B cell (primary cell): ENCODE results near the gene PM20D2. TPM values are rescaled to one million over a fixed set of nuclear protein-coding genes. Genes with fewer than 3 reads are reported as not detected.

Experiments used
- ATAC-seq: fragments of 200-7000 bp; cut with Tn5 transposase; one replicate; pipeline ENCODE4 v1.10.0; 2021; ENCODE audit warnings: low read depth, mild to moderate bottlenecking, moderate number of reproducible peaks, moderate library complexity
- CTCF ChIA-PET: fragments of 350-600 bp; sonication (Branson Sonifier 250); formaldehyde crosslinking; loops from one replicate; lab custom pipeline; 2021; ENCODE audit warnings: antibody characterized with exemption, inconsistent platforms; lab: Charles Lee
- POLR2A ChIA-PET: fragments of 350-600 bp; sonication (Branson Sonifier 250); formaldehyde crosslinking; loops from one replicate; lab custom pipeline; 2021; ENCODE audit warnings: antibody characterized with exemption; lab: Charles Lee
- DNase-seq: peaks from one replicate; pipeline ENCODE4 v3.0.0; 2013
- H2AFZ ChIP-seq: 2 replicates; pipeline ENCODE4 v1.6.1; 2012; ENCODE audit warnings: mild to moderate bottlenecking, low read depth, low read length; ENCODE audit not compliant: insufficient read depth, poor library complexity, severe bottlenecking
- H3K27ac ChIP-seq, 2 donors: 1 replicate in 1 of 2; 2 replicates in 1 of 2; pipeline ENCODE4 v1.5.1; 2012 to 2013; ENCODE audit warnings: low read length in 2 of 2, mild to moderate bottlenecking in 2 of 2, moderate library complexity in 1 of 2
- H3K27me3 ChIP-seq, 4 experiments: fragments of 200-600 bp in 1 of 4; sonication (generic) in 1 of 4; replicated peaks in 1 of 4; 1 replicate in 2 of 4; 2 replicates in 2 of 4; pipeline versions ENCODE4 v1.6.1 to v1.7.0; 2013 to 2016; ENCODE audit warnings: low read length in 3 of 4, mild to moderate bottlenecking in 2 of 4, mixed read lengths in 1 of 4, moderate library complexity in 1 of 4; ENCODE audit not compliant: insufficient read depth in 4 of 4, control insufficient read depth in 3 of 4; ENCODE audit errors: control extremely low read depth in 1 of 4
- H3K36me3 ChIP-seq, 2 experiments: replicated peaks in 1 of 2; 1 replicate in 1 of 2; 2 replicates in 1 of 2; pipeline versions ENCODE4 v1.6.1 to v1.7.1; 2013; ENCODE audit warnings: low read length in 1 of 2; ENCODE audit not compliant: insufficient read depth in 2 of 2, control insufficient read depth in 1 of 2; ENCODE audit errors: control extremely low read depth in 1 of 2, extremely low read depth in 1 of 2
- H3K4me1 ChIP-seq, 2 donors: fragments of 200-600 bp in 1 of 2; sonication (generic) in 1 of 2; 1 replicate in 1 of 2; 2 replicates in 1 of 2; pipeline versions ENCODE4 v1.5.1 to v1.6.1; 2013 to 2017; ENCODE audit warnings: low read length in 2 of 2; ENCODE audit not compliant: control insufficient read depth in 2 of 2, insufficient read depth in 2 of 2
- H3K4me2 ChIP-seq: replicated peaks from 2 replicates; pipeline ENCODE3; 2012; ENCODE audit warnings: mild to moderate bottlenecking, low read depth, low read length; ENCODE audit not compliant: poor library complexity, severe bottlenecking
- H3K4me3 ChIP-seq, 5 experiments: fragments of 200-600 bp in 1 of 5; sonication (generic) in 1 of 5; 1 replicate in 3 of 5; 2 replicates in 2 of 5; pipeline versions ENCODE4 v1.5.1 to v1.7.0; 2011 to 2016; ENCODE audit warnings: low read length in 4 of 5, mild to moderate bottlenecking in 4 of 5, low read depth in 2 of 5, control low read depth in 1 of 5, moderate library complexity in 1 of 5; ENCODE audit not compliant: insufficient read depth in 1 of 5; ENCODE audit errors: control extremely low read depth in 1 of 5, extremely low read depth in 1 of 5
- H3K79me2 ChIP-seq: fragments of 200-600 bp; sonication (generic); one replicate; pipeline ENCODE4 v1.6.0; 2016; ENCODE audit warnings: low read length; ENCODE audit not compliant: control insufficient read depth, insufficient read depth
- H3K9ac ChIP-seq: fragments of 200-600 bp; sonication (generic); 2 replicates; pipeline ENCODE4 v1.6.1; 2017; ENCODE audit warnings: mild to moderate bottlenecking, low read length, moderate library complexity
- H3K9me3 ChIP-seq, 3 donors: one replicate each; pipeline versions ENCODE4 v1.6.1 to v1.7.1; 2013; ENCODE audit warnings: low read length in 2 of 3; ENCODE audit not compliant: control insufficient read depth in 2 of 3, insufficient read depth in 1 of 3; ENCODE audit errors: control extremely low read depth in 1 of 3
- H4K20me1 ChIP-seq: 2 replicates; pipeline ENCODE4 v1.6.0; 2012; ENCODE audit warnings: mild to moderate bottlenecking, low read length; ENCODE audit not compliant: insufficient read depth, control insufficient read depth, poor library complexity, severe bottlenecking
- H3K27ac Mint-ChIP-seq: one replicate; pipeline ENCODE4 v1.8.0; 2021; ENCODE audit warnings: mixed read lengths
- H3K27me3 Mint-ChIP-seq: one replicate; pipeline ENCODE4 v1.8.0; 2021; ENCODE audit warnings: mixed read lengths
- H3K4me1 Mint-ChIP-seq: one replicate; pipeline ENCODE4 v1.8.0; 2021; ENCODE audit warnings: mixed read lengths
- H3K4me3 Mint-ChIP-seq: one replicate; pipeline ENCODE4 v1.8.0; 2021; ENCODE audit warnings: mixed read lengths
- H3K9me3 Mint-ChIP-seq: one replicate; pipeline ENCODE4 v1.8.0; 2022; ENCODE audit warnings: mixed read lengths; ENCODE audit not compliant: insufficient read depth
- EZH2 ChIP-seq: IDR thresholded peaks from 2 replicates; pipeline ENCODE4 v1.6.1; 2012; ENCODE audit warnings: borderline replicate concordance, low read depth, mild to moderate bottlenecking, moderate library complexity, low read length; ENCODE audit not compliant: insufficient read depth, poor library complexity, severe bottlenecking
- WGBS: methylation state at CpG from one replicate; pipeline ENCODE4 v1.1.5; 2013; ENCODE audit warnings: missing lambda C conversion rate; ENCODE audit not compliant: insufficient coverage; 5-methylcytosine and 5-hydroxymethylcytosine counted together
- intact Hi-C: fragments of 100-400 bp; cut with micrococcal nuclease; formaldehyde crosslinking; loops from one replicate; pipeline ENCODE4 v1.10.0; 2022
- polyA plus RNA-seq: library from polyadenylated mRNA; depleted of rRNA; stranded (reverse); fragments of >200 nt; gene quantifications from 2 replicates; pipeline ENCODE4 v1.2.3, GENCODE V29; 2012
- total RNA-seq, 2 donors: library from RNA; stranded (reverse); fragments of 120-200 nt in 1 of 2; gene quantifications; 1 replicate in 1 of 2; 2 replicates in 1 of 2; pipeline versions ENCODE4 v1.2.3 to v1.2.4, GENCODE V29; 2013 to 2022
- TF ChIP-seq, protein P1 (sequence below): fragments of 200-600 bp; IDR thresholded peaks from one replicate; pipeline ENCODE4 v1.8.0; 2022; ENCODE audit warnings: antibody characterized with exemption, mild to moderate bottlenecking

The PM20D2 gene
- total and polyA plus RNA-seq, 2 donors (not counting 1 experiment from before 2014, with no cell fraction given), result 7.4 to 16.4 TPM

DNA sequence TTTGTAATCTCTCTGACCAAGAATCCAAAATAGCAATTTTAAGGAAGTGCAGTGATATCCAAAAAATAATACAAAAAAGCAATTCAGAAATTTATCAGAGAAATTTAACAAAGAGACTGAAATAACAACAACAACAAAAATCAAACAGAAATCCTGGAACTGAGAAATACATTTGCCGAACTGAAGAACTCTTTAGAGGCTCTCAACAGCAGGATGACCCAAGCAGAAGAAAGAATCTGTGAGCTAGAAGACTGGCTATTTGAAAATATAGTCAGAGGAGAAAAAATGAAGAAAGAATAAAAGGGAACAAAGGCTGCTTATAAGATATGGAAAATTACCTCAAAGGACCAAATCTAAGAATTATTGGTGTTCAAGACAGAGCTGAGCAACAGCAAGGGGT, 48.7 kb downstream of the PM20D2 start:
- WGBS, result 83% methylated on average over 1 of the region's 1 CpG
- H3K9me3 Mint-ChIP-seq, result peaks cover 8% of the 10 kb centered on the region
- Histone ChIP-seq H3K4me3 (no peak overlapping the region), H4K20me1 (no peaks in the 10 kb centered on the region), H3K79me2 (no peaks in the 10 kb centered on the region), H3K27ac (no peak overlapping the region), H3K4me1 (no peaks in the 10 kb centered on the region), H3K4me2 (no peak overlapping the region), H3K27me3 (no peaks in the 10 kb centered on the region), H3K9ac (no peak overlapping the region), H3K36me3 (no peaks in the 10 kb centered on the region), H3K9me3 (peaks cover 2 to 17% (median 15%) of the 10 kb centered on the region in 3 donors), H2AFZ (no peak overlapping the region)
- no peaks in the 10 kb centered on the region for H3K4me1 Mint-ChIP-seq
- TF ChIP-seq, protein P1, sequence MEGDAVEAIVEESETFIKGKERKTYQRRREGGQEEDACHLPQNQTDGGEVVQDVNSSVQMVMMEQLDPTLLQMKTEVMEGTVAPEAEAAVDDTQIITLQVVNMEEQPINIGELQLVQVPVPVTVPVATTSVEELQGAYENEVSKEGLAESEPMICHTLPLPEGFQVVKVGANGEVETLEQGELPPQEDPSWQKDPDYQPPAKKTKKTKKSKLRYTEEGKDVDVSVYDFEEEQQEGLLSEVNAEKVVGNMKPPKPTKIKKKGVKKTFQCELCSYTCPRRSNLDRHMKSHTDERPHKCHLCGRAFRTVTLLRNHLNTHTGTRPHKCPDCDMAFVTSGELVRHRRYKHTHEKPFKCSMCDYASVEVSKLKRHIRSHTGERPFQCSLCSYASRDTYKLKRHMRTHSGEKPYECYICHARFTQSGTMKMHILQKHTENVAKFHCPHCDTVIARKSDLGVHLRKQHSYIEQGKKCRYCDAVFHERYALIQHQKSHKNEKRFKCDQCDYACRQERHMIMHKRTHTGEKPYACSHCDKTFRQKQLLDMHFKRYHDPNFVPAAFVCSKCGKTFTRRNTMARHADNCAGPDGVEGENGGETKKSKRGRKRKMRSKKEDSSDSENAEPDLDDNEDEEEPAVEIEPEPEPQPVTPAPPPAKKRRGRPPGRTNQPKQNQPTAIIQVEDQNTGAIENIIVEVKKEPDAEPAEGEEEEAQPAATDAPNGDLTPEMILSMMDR, result no peak
- TF ChIP-seq EZH2, result no peak
- DNase-seq (no peak), ATAC-seq (no peak)
- POLR2A ChIA-PET, result no interaction called here
- H3K27me3 Mint-ChIP-seq, result peaks cover 10% of the 10 kb centered on the region
- CTCF ChIA-PET, result no interaction called here
- H3K27ac Mint-ChIP-seq, result no peak overlapping the region
- no peak overlapping the region for H3K4me3 Mint-ChIP-seq
- intact Hi-C loops, result no loop called here

DNA sequence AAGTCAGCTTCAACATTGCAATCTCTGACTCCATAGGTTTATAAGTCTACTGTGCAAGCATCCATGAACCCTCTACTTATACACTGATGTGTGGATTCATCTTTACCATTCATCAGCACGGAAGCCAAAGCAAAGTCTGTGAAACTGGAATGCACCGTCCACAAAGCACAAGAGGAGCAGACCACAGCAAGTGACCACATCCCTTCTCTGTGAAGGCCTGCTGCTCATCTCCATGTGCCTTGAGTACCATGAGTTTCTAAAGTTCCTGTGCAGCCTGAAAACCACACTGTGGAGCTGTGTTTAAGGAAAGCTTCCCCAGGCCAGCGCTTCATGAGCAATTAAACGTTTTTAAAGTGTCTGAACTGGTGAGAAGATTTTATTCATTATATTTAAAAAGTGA, 51.3 kb downstream of the PM20D2 start:
- H3K4me2 ChIP-seq, result no peak overlapping the region
- H3K4me1 ChIP-seq, result no peaks in the 10 kb centered on the region
- no peaks in the 10 kb centered on the region for H3K27me3 ChIP-seq
- no peaks in the 10 kb centered on the region for H3K79me2 ChIP-seq
- Mint-ChIP-seq H3K27ac (no peak overlapping the region), H3K27me3 (peaks cover 10% of the 10 kb centered on the region), H3K4me1 (no peaks in the 10 kb centered on the region), H3K9me3 (peaks cover 8% of the 10 kb centered on the region), H3K4me3 (no peak overlapping the region)
- H3K4me3 ChIP-seq, result no peak overlapping the region
- CTCF ChIA-PET, result no interaction called here
- H2AFZ ChIP-seq, result no peak overlapping the region
- ATAC-seq (no peak), DNase-seq (no peak)
- H3K9ac ChIP-seq, result no peak overlapping the region
- TF ChIP-seq, protein P1, result no peak
- no peak for TF ChIP-seq EZH2
- WGBS, result 50% methylated on average over 2 of the region's 4 CpGs
- intact Hi-C loops, result no loop called here
- POLR2A ChIA-PET, result no interaction called here
- no peaks in the 10 kb centered on the region for H4K20me1 ChIP-seq
- H3K27ac ChIP-seq, result no peak overlapping the region
- H3K9me3 ChIP-seq, result peaks cover 2 to 17% (median 15%) of the 10 kb centered on the region in 3 donors
- H3K36me3 ChIP-seq, result no peaks in the 10 kb centered on the region
